NK-92 (cell line): Measurements from ENCODE around the gene SORBS1.
"Not testable (repeated sequence)": the region's sequence is repeated elsewhere in the genome, so short reads cannot be mapped to it uniquely, and the experiment has no call there.

Source experiments
- DNase-seq: peaks from one replicate; lab custom pipeline; 2025; ENCODE audit not compliant: unreplicated experiment; lab: John Stamatoyannopoulos, UW

SORBS1 gene

GRCh38 chr10:95496246-95496911 lies 64.8 kb downstream of the SORBS1 start:
- no peak for DNase-seq

- DNase-seq = no peak
Measured at GRCh38 chr10:95493862-95494261, 67.3 kb downstream of the SORBS1 start.

GRCh38 chr10:95487994-95488393 lies 73.2 kb downstream of the SORBS1 start:
- DNase-seq = no peak

GRCh38 chr10:95485056-95485844 lies 75.9 kb downstream of the SORBS1 start:
- DNase-seq = no peak

GRCh38 chr10:95482501-95483233 lies 78.5 kb downstream of the SORBS1 start:
- no peak for DNase-seq

- DNase-seq = no peak
Measured at GRCh38 chr10:95480901-95481491, 80.2 kb downstream of the SORBS1 start.

GRCh38 chr10:95480102-95480900 lies 80.9 kb downstream of the SORBS1 start:
- no peak for DNase-seq

GRCh38 chr10:95478935-95479334 lies 82.2 kb downstream of the SORBS1 start:
- no peak for DNase-seq

GRCh38 chr10:95478185-95478584 lies 83.0 kb downstream of the SORBS1 start:
- no peak for DNase-seq

- DNase-seq = no peak
Measured at GRCh38 chr10:95477175-95477520, 84.0 kb downstream of the SORBS1 start.

GRCh38 chr10:95476469-95477174 lies 84.5 kb downstream of the SORBS1 start:
- no peak for DNase-seq

- no peak for DNase-seq
Measured at GRCh38 chr10:95475827-95476468, 85.2 kb downstream of the SORBS1 start.

GRCh38 chr10:95475003-95475383 lies 86.2 kb downstream of the SORBS1 start:
- DNase-seq = no peak

- DNase-seq = no peak
Measured at GRCh38 chr10:95474228-95475002, 86.8 kb downstream of the SORBS1 start.

GRCh38 chr10:95472304-95473088 lies 88.7 kb downstream of the SORBS1 start:
- DNase-seq = no peak

- DNase-seq = no peak
Measured at GRCh38 chr10:95469676-95470075, 91.5 kb downstream of the SORBS1 start.

- DNase-seq = no peak
Measured at GRCh38 chr10:95469251-95469650, 91.9 kb downstream of the SORBS1 start.

GRCh38 chr10:95467642-95468041 lies 93.5 kb downstream of the SORBS1 start:
- not testable (repeated sequence) for DNase-seq
